ENCODE results near the gene SCAMP4.
"Not testable (repeated sequence)": the region's sequence is repeated elsewhere in the genome, so short reads cannot be mapped to it uniquely, and the experiment has no call there.

SCAMP4 gene

DNA sequence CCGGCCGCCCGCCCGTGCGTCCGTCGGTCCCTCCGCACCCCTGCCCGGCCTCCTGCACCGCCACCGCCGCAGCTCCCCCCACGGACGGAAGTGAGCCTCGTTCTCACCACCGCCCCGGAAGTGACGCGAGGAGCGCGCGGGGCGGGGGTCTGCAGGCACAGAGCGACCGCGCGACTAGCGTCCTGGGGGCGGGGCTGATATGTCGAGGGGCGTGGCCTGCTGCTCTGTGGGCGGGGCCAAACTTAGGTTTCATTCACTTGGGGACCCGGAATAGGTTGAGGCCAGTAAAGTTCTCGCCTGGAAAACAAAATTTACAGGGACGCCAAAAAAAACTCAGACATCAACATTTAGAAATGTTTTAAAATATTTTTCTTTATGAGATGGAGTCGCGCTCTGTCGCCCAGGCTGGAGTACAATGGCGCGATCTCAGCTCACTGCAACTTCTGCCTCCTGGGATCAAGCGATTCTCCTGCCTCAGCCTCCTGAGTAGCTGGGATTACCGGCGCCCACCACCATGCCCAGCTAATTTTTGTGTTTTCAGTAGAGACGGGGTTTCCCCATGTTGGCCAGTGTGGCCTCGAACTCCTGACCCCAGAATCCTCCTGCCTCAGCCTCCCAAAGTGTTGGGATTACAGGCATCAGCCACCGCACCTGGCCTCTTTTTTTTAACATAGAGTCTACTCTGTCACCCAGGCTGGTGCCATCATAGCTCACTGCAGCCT, 19.6 kb upstream of the SCAMP4 start, which contains the start of gene ABHD17A:
Gene ABHD17A, minus strand, starts transcription at position 99 of the 722 bp plus-strand sequence. CDS start 3,930 bp downstream, outside the sequence.
- TF ChIP-seq, protein P1, sequence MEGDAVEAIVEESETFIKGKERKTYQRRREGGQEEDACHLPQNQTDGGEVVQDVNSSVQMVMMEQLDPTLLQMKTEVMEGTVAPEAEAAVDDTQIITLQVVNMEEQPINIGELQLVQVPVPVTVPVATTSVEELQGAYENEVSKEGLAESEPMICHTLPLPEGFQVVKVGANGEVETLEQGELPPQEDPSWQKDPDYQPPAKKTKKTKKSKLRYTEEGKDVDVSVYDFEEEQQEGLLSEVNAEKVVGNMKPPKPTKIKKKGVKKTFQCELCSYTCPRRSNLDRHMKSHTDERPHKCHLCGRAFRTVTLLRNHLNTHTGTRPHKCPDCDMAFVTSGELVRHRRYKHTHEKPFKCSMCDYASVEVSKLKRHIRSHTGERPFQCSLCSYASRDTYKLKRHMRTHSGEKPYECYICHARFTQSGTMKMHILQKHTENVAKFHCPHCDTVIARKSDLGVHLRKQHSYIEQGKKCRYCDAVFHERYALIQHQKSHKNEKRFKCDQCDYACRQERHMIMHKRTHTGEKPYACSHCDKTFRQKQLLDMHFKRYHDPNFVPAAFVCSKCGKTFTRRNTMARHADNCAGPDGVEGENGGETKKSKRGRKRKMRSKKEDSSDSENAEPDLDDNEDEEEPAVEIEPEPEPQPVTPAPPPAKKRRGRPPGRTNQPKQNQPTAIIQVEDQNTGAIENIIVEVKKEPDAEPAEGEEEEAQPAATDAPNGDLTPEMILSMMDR (IDR thresholded peaks at IDR 0.05): not testable (repeated sequence)

GRCh38 chr19:1888385-1888784, 16.8 kb upstream of the SCAMP4 start:
- TF ChIP-seq, protein P1 (IDR thresholded peaks at IDR 0.05): no peak

GRCh38 chr19:1889907-1890306, 15.3 kb upstream of the SCAMP4 start:
- TF ChIP-seq, protein P1 (IDR thresholded peaks at IDR 0.05): no peak

DNA sequence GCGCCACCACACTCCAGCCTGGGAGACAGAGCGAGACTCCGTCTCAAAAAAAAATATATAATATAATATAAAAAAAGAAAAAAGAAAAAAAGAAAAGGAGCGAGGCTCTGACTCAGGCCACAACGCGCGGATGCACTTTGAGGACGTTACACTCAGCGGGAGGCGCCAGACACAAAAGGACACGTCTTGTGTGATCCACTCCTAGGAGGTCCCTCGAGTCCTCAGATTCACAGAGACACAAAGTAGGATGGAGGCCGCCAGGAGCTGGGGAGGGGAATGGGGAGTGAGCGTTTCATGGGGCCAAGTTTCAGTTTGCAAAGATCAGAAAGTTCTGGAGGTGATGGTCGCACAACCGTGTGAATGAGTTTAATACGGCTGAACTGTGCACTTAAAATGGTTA, 11.4 kb upstream of the SCAMP4 start:
- TF ChIP-seq, protein P1 (IDR thresholded peaks at IDR 0.05): no peak

GRCh38 chr19:1896508-1896907, 8.7 kb upstream of the SCAMP4 start:
- TF ChIP-seq, protein P1 (IDR thresholded peaks at IDR 0.05): no peak

- TF ChIP-seq, protein P1 (IDR thresholded peaks at IDR 0.05): no peak
These were observed 3.2 kb upstream of the SCAMP4 start for GRCh38 chr19:1901940-1902404.

DNA sequence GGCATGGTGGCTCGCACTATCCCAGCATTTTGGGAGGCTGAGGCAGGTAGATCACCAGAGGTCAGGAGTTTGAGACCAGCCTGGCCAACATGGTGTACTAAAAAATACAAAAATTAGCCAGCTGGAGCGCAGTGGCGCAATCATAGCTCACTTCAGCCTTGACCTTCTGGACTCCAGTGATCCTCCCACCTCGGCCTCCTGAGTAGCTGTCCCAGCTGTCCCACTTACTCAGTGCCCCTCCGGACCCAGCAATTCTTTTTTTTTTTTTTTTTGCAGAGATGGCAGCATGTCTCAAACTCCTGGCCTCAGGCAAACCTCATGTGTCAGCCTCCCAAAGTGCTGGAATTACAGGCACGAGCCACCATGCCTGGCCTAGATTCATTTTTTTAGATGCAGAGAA, 2.3 kb upstream of the SCAMP4 start:
- TF ChIP-seq, protein P1 (IDR thresholded peaks at IDR 0.05): no peak

DNA sequence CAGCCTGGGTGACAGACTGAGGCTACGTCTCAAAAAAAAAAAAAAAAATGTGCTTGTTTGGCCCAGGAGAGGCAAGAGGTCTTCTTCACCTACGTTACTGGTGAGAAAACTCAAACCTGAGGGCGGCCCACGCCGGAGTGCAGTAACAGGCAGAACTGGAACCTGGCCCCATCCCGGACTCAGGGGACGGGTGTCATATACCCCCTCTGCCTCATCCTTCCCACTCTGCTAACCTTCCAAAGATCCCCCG, 414 bp upstream of the SCAMP4 start:
- TF ChIP-seq, protein P1 (IDR thresholded peaks at IDR 0.05): no peak

Measured in LNCAP (cell line).